Fibroblast of skin of left biceps (primary cell): ENCODE data around the gene SYPL1.
A peak's percentile ranks its signal among the peaks of the same experiment; 100 is the strongest.
"Not testable (repeated sequence)": the region's sequence is repeated elsewhere in the genome, so short reads cannot be mapped to it uniquely, and the experiment has no call there.

Experiments
- DNase-seq, 2 experiments: peaks; one replicate each; pipeline ENCODE4 v3.0.0-alpha.2; 2013; ENCODE audit warnings: low read depth in 2 of 2

Gene SYPL1

GRCh38 chr7:106112118-106112971, at the start of gene SYPL1:
Gene SYPL1, minus strand, starts transcription at chr7:106112312. Its CDS starts 104 bp downstream, at chr7:106112208.
- DNase-seq = peak; percentile 78

GRCh38 chr7:106155027-106155426, 42.9 kb upstream of the SYPL1 start:
- no peak for DNase-seq

DNA sequence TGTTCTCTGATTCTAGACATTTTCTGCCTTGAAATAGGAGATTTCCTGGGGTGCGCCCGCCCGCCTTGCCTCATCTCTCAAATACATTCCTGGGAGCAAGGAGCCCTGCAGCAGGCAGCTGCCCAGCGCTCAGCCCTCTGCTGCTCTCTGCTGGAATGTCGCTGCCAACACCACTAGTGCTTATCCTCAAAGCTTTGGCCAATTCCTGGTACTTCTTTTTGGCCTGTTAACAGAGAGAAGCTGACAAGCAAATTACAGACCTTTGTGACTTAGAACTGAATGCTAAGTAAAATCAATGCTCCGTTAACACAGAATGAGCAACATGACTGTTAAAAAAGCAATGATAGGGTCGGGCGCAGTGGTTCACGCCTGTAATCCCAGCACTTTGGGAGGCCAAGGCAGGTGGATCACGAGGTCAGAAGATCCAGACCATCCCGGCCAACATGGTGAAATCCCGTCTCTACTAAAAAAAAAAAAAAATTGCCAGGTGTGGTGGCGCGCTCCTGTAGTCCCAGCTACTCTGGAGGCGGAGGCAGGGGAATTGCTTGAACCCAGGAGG, 41.9 kb upstream of the SYPL1 start:
- DNase-seq = peak; percentile 34 to 36

- no peak for DNase-seq
Observed at GRCh38 chr7:106152313-106152665, 40.2 kb upstream of the SYPL1 start.

DNA sequence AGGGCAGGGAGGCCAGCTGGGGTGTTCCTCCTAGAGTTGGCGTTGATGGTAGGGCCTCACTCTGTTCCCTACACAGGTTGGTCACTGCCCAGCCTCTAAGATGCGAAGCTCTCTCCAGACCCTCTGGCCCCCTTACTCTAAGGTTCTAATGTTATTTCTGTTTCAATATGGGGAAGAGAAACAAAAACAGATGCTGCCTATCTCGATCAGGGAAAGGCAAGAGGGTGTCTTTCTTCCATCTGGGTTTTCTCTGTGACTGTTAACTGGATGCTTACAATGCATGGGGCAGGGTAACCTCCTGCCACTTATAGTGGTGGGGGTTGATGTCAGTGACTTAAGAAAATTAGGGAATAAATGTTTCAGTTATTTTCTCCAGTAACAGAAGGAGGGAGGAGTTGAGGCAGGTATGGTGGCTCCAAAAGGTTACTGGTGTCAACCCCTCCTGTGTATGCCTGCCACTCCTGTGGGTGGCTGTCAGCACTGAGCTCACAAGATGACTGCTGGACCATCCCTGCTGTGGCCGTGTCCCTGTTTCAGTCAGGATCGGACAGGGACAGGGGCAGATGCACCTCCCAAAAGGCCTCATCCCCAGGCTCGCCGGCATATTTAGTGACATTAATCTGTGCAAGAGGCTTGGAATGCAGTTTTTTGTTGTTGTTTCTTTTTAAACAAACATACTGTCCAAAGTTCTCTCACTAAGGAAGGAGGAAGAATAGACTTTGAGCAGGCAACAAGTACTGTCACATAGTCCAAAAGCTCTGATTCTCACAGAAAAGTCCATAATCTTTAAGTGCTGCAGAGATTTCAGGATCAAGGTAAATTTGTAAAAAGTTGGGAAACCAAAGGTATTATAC, 39.6 kb upstream of the SYPL1 start:
- no peak for DNase-seq

- DNase-seq = no peak
Observed at GRCh38 chr7:106143711-106144337, 31.7 kb upstream of the SYPL1 start.

GRCh38 chr7:106142136-106142535, 30.0 kb upstream of the SYPL1 start:
- DNase-seq = no peak

- DNase-seq = no peak
Observed at GRCh38 chr7:106140406-106141173, 28.5 kb upstream of the SYPL1 start.

DNA sequence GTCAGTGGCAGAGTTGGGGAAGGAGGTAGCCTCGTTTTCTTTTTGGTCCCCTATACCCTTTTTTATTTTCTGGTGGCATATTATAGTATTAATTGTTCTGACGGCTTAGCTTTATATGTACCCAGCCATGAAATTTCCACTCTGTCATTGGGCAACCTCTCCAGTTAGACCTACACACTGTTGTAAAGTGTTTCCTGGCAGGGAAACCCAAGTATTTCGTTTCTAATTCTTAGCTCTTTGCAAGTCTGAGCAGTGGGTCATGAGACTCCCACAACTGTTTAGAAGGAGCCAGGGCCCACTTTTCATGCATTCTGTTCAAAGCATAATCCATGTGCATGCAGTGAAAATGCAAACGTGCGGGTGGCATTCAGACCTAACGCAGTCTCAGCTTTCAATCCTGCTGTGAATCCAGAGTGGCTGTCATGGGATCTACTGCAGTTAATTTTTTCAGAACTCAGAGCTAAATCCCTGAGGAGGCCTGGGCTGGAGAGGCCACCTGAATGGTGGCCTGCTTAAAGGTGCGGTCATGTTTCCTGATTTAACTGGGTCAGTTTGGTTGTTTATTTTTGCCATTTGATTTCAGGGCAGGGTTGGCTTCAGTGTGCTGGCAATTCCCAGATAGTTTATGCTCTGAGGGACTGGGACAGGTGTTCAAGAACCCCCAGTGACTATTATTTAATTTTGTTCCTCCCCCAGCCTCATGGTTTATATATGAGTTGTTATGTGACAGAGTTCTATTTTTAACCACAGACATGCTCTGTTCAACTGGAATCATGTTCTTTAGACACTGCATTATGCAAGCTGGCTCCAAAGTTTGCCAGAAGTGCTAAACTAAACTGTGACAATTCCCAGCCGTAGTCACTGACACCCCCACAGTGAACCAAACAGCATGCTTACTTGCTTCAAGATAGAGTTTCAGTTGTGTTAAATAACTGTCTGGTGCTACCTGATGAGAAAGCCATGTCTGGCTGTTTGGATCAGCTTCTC, 27.4 kb upstream of the SYPL1 start:
- no peak for DNase-seq

DNA sequence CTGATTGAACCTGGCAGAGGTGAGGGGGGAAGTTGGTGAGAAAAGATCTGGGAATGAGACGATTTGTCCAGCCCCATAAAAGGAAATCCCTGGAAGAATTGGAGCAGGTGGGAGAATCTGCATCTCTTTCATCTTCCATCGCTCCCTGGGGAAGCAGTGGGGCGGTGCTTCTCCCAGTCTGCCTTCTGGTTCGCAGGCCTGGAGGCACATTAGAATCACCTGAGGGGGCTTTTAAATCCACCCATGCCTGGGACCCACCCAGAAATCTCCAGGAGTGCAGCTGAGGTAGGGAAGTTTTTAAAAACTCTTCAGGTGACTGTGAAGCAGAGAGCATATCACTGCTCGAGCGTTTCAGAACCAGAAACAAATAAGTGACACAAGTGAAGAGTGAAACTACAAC, 26.7 kb upstream of the SYPL1 start:
- DNase-seq = no peak

GRCh38 chr7:106138181-106138580, 26.1 kb upstream of the SYPL1 start:
- DNase-seq = not testable (repeated sequence)

DNA sequence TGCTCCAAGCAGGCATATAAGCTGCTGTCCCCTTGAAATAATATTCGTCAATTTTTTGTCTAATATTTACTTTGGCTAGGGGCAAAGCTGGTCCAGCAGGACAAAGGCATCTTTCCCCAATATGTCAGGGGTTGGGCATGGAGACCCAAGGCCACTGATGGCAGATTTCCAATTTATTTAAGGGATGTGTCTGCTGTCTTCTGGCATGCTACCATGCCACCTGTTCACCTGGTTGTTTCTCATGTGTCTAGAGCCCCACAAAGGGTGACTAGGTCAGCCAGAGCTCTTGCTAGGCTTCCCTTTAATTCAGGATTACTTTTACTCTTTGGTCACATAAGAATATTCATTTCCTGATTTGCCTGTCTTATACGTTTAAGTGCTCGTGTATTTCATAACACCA, 22.1 kb upstream of the SYPL1 start:
- no peak for DNase-seq

GRCh38 chr7:106129291-106129690, 17.2 kb upstream of the SYPL1 start:
- DNase-seq = no peak

GRCh38 chr7:106128836-106129235, 16.7 kb upstream of the SYPL1 start:
- no peak for DNase-seq

- DNase-seq = no peak
Observed at GRCh38 chr7:106127984-106128780, 16.1 kb upstream of the SYPL1 start.

DNA sequence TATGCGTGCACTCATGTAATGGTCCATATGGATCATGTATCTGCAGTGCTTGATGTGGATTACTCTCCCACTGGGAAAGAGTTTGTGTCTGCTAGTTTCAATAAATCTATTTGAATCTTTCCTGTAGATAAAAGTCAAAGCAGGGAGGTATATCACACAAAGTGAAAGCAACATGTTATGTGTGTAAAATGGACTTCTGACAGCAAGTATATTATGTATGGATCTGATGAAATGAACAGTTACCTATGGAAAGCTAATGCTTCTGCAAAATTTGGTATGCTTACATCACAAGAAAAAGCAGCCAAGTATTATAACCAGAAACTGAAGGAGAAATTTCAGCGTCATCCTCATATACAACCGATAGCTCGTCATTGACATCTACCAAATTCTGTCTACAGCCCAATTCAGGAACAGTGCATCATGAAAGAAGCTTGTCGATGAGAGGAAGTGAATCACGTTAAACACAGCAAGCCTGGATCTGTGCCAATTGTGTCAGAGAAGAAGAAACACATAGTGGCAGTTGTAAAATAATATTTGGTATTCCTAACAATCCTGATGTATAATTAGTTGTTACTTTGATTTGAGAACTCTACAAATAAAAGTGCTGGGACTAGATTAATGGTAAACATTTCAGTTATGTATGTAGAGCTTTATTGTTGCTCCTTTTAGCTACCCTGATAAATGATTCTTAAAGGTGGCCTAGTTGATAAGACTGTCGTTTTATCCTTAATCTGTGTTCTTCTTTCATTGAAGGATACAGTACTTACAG, 14.2 kb upstream of the SYPL1 start:
- peak; percentile 42 to 49 for DNase-seq

DNA sequence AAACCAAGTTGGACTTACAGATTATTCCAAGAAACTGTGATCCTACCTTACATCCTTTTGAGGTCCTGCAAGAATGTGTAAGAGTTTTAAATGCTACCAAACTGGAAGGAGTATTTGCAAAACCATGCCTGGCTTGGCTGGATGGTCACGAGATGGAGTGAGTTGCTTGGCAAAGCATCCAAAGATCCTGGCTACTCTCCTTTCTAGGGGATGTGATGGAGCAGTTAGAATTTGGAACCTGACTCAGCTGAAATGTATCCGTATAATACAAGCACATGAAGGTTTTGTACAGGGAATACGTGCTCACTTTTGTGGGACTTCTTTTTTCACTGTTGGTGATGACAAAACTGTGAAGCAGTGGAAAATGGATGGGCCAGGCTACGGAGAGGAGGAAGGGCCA, 13.3 kb upstream of the SYPL1 start:
- DNase-seq = no peak

DNA sequence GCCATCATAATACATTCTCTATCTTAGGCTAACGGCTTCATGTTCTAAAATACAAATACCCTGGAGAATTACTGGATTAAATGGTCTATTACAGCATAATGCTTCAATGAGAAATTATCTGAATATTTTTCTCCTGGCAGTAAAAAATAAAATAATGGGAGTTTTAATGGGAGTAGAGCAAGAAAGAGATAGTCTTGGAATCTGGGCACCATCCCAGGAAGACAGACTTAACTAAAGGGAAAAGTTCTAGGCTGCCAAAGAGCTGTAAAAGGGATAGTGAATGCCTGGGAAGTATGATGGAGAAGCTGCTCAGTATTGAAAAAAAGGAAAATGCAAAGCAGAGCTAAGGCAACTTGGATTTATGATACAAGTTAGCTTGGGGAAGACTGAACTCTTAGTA, 12.1 kb upstream of the SYPL1 start:
- DNase-seq = no peak

GRCh38 chr7:106122713-106123112, 10.6 kb upstream of the SYPL1 start:
- no peak for DNase-seq
